Measurements from ENCODE around the gene NHLRC2.

The NHLRC2 gene

DNA sequence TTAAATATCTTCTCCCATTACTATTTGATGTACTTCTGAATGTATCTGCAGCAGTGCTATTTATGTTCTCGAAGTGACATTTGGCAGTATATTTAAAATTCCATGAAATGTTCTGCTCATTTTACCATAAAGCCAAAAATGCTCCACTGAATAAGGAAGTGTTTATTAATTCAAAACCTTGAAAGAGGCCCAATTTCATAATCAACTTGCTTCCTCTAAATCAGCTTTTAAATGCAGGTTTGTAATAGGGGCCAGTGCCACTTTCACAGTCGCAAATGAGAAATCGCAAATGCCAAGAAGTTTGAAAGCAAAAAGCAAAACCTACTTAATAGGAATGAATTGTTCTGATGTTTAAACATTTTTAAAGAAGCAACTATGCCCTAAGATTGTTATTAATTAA is 11.4 kb downstream of the NHLRC2 start:
- no peak for DNase-seq

DNA sequence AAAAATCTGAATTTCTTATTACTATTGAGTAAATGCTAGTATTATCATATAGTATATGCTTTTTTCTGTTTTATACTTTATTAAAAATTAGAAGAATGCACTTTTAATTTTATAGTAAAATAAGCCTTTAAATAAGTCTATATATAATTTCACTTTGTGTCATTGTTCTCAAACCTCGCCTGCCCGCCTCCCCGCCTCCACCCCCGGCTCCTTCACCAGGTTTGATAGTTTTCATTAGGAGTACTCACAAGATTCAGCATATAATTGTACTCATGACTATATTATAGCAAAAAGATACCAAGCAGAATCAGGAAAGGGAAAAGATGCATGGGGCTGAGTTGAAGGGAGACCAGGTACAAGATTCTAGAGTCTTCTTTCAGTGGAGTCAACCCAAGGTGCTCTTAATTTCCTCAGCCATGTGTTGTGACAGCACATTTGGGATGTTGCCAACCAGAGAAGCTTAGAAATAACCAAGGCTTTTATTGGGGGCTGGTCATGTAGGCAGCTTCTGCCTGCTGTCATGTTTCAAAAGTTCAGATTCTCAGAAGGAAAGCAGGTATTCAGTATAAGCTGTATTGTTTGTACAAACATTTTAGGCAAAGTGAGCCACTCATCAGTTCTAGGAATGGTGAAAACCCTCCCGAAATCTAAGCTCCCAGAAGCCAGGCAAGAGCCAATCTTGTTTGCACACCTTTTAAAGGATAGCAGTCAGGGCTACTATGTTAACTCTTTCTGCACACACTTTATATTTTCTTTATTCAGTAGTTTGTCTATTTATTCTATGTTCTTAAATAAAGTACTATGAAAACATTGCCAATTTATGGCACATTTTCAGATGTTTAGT is 12.3 kb downstream of the NHLRC2 start:
- peak; percentile 49 for DNase-seq

DNA sequence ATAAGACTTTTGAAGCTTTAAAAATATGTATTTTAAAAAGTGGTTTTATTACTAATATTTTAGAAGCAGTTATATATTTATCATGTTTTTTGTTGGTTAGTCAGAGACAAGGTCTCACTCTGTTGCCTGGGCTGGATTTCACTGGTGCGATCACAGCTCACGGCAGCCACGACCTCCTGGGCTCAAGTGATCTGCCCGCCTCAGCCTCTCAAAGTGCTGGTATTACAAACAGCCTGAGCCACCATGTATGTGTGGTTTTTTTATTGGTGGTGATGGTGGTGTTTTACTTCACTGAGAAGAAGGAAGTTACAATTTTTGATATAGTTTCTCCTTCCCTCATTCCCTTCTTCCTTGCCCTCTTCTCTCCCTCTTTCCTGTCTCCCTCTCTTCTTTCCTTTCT is 13.4 kb downstream of the NHLRC2 start:
- DNase-seq = no peak

DNA sequence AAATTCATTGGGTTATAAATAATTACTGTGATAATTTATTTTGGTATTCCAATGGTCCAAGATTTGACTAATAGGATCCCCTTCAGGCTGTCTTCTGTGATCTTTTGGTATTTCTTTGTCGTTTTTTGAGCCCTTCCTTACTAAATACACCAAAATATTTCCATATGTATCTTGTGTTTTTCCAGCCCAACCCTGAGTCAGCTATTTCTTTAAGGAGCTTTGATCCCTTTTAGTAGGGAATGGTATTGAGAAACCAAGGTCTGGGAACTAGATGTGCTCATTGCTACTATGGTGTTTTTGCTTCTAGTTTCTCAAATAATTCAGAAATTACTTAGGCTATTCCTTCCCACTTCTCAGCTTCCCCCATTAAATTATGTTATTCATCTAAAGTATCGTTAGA is 15.3 kb downstream of the NHLRC2 start:
- no peak for DNase-seq

DNA sequence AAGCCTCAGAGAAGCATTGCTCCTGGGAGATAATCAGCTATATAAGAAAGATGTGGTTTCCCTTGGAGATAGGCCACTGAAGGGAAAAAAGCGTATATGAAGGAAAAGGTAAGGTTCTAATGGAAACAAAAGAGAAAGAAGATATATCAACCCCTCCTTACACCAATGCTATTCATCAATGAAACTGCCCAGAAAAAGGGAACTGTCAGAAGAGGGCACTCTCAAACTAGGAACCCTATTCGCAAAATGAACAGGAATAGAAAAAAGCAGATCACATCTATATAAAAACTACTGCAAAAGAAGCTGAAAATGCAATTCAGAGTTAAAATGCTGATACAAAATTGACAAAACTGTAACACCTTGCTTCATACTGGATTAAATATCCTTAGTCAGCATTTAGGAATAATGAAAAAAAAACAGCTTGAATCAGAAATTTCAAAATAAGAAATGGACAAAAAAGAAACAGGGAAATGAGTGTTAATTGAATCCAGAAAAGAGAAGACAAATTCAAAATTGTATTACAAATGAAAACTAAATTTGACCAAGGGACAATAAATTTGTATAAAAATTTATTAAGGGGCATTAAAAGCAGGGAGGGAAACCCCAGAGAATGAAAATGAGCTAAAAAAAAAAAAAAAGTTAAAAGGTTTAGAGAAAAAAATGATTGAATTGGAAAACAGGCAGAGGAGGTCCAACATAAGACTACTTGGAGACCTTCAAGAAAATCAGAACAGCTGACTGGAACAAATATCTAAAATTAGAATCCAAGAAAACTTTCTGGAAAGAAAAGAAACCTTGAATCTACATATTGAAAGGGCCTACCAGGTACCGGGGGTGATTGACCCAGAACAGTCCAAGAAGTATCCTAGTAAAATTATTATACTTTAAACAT is 17.9 kb downstream of the NHLRC2 start:
- DNase-seq = peak; percentile 26

DNA sequence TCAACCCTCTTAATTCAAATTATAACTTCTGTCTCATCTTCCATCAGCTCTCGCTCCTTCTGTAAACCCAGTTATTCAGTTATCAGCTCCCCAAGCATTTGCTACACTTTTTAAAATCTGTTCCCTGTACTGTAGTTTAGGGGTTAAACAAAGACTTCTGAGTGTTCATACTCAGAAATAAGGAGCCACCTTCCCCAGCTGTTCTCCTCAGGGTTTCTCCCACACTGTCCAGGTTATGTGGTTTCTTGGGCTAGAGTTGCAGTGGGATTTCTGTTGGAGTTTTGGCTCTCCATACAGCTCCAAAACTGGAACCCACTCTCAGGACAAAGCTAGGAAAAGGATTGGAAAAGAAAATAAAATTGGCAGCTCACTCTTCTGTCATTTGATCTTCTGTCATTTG is 20.8 kb downstream of the NHLRC2 start:
- DNase-seq = no peak

DNA sequence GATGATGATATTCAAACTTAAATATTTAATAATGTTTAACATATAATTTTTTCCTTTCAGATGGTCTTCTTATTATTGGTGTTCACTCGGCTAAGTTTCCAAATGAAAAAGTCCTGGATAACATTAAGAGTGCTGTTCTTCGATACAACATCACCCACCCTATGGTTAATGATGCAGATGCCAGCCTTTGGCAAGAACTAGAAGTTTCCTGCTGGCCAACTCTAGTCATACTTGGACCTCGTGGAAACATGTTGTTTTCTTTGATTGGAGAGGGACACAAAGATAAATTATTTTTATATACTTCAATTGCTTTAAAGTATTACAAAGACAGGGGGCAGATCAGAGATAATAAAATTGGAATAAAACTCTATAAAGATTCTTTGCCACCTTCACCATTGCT is 22.0 kb downstream of the NHLRC2 start:
- DNase-seq = no peak

DNA sequence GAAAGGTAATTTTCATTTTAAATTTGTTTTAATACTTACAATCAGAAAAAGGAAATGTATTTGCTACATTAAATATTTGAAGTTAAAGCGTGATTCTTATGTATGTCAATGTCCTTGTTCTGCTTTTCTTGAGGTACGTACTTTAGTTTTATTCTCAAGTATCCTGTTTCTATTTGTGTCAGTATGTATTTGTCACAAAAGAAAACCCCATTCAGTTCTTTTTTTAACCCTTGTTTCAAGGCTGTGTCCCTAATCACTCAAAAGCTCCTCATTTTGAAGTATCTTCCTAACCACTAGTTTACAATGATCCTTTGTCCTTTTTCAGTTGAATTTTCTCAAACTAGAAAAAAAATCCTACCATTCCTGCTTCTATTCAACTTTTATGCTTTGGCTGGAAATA is 25.2 kb downstream of the NHLRC2 start:
- DNase-seq = no peak

DNA sequence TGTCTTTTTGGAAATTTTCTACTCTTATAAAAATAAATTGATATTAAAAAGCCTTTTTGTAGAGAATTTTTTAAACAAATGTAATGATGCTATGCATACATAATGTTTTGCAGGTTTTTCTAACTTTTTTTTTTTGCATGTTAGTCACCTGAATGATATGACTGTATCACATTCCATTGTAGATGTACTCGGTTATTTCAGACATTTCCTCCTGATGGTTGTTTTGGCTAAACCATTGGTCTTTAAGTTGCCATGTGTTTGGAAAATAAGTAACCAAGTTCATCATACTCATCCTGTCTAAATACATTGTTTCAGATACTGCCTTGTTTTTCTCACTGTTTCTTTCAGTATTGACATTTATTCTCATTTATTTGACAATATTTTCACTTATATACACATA is 25.8 kb downstream of the NHLRC2 start:
- DNase-seq = no peak

DNA sequence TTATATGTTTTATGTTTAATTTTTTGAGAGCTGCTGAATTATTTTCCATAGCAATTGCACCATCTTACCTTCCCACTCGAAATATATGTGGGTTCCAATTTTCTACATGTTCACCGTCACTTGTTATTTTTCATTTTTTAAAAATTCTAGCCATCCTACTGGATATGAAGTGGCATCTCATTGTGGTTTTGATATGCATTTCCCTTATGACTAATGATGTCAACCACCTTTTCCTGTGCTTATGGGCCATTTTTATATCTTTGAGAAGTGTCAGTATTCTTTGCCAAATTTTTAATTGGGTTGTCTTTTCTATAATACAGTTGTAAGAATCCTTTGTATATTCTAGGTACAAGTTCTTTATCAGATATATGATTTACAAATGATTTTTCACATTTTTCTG is 27.8 kb downstream of the NHLRC2 start:
- no peak for DNase-seq

DNA sequence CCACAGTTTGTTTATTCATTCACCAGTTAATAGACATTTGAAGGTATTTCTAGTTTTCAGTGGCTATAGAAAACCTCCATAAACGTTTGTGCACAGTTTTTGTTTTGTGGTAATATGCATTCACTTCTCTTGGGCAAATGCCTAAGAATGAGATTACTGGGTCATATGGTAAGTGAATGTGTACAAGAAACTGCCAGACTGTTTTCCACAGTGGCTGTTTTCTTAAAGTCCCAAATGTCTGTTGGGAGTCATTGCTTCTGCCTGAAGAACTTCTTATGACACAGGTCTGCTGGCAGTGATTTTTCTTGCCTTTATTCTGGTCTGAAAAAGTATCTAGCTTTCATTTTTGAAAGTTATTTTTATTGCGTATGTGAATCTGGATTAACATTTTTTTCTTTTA is 35.5 kb downstream of the NHLRC2 start:
- no peak for DNase-seq

DNA sequence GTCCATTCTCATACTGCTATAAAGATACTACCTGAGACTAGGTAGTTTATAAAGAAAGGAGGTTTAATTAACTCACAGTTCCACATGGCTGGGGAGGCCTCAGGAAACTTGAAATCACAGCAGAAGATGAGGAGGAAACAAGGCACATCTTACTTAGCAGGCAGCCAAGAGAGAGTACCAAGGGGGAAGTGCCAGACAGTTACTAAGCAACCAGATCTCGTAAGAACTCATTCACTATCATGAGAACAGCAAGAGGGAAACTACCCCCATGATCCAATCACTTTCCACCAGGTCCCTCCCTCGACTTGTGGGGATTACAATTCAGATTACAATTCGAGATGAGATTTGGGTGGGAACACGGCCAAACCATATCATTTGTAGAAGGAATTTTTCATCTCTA is 36.3 kb downstream of the NHLRC2 start:
- DNase-seq = no peak

DNA sequence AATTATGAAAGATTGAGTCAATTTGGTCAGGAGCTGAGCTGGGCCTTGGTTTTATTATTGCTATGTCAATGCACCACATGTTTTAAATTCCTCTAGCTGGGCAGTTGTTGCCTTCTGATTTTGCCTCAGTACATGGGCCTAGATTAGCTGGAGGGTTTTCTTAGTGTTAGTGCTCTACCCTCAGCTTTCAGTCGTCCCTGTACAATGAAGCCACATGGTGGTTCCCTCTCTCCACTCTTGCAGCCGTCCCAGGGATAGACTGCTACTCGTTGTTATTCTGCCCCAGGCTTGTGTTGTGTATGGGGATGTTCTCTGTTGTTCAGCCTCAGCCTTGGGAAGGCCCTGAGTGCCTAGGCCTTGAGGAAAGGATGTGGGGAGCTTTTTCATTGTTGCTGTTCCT is 37.0 kb downstream of the NHLRC2 start:
- DNase-seq = no peak

DNA sequence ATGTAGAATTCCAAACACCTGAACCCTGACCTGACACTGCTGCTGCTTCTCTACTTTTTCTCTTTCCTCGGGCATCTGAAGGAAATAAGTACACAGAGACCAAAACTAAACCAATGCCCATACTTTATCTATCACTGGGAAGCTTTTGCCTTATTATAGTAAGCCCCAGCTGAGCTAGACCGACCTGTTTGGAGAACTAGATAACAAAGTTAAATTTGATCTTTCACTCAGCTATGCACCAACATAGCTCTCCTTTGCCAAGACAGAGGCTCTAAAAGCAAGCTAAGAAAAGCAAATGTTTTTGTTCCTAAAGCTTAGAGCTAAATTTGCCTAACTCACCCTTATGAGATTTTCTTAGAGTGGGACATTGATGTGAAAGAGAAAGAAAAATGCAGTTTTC is 39.1 kb downstream of the NHLRC2 start:
- peak; percentile 3 for DNase-seq

DNA sequence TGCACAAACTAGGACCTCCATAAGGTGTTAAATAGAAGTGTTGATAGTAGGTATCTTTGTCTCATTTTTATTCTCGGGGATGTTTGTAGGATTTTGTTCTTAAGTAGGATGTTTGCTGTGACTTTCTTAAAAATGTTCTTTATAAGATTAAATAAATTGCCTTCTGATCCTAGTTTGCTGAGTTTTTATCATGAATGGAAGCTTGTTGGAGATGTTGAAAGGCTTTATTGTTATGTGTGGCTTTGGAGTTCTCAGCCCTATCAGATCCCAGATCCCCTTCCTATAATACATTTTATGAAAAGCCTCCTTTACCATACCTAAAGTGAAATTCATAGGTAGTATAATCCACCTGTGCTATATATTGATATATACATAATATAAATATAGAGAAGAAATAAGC is 40.1 kb downstream of the NHLRC2 start:
- no peak for DNase-seq

DNA sequence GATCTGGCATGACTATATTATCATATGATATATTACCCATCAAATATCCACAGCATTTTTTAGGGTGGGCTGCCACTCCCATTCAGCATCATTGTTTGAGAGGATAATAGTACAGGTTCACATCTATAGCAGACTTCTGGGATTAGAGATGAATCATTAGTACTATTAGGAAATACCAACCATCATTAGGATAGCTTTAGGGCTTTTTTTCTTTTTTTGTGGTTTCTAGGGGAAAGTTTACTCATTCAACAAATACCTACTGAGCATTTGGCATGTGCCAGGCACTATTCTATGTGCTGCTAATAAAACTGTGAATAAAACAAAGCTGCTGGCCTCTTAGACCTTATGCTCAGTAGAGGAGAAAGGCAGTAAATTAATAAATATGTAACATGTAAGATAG is 40.6 kb downstream of the NHLRC2 start:
- no peak for DNase-seq

DNA sequence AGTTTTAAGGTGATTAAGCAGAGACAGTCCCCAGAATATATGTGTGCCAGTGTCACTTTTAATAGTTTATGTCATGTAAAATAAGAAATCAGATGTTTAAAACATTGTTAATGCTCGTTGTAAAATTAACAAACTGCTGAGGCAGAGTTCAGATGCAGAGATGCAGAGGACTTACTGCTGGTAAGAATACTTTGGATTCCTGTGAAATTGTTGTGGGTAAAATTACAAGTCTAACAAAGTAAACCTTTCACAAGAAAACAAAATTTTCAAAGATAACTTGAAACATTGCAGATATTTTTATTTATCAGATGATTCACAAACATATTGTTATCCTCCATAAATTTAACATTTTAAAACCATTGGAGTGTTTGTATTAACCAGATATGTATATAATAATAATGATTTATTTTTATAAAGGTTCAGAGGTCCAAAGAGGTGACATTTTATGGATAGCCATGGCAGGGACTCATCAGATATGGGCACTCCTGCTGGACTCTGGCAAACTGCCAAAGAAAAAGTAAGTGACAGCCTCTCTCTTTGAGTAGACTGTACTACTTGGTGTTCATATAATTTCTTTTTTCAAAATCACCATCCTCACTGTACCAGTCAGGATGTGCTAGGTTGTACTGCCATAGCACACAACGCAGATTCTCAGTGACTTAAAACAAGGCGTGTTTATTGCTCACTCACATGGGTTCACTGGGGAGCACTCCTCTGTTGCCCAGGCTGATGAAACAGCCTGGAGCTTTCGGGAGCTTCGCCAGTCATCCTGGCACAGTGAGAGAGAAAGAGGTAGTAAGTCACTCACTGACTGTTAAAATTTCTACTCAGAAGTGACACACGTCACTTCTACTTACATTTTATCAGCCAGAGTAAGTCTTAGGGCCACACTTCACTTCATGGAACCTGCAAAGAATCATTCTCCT is 43.5 kb downstream of the NHLRC2 start:
- peak; percentile 37 for DNase-seq

DNA sequence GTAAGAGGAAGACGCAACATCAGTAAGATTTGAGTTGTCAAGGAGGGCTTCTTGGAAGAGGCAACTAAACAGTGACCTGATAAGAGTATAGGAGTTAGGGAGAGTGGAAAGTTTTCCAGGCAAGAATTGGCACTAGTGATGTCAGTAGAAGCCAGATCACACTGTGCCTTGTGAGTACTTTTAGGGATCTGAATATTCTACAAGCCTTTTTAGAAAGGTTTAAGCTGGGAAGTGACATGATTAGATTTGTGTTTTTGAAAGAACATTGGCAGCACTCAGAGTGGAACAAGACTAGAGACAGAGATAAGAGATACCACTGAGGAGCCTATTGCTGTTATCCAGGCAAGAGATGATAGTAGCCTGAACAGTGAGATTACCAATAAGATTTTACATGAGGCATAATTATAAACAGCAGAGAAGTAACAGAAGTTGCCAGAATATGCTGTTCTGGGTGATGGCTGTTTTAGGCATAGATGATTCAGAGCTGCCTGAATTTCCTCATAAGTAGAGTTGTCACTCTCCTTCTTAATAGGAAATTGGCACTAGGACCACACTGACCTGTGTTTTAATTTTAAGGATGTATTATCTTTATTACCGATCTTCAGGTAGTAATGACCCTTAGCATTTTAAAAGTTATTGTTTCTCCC is 45.6 kb downstream of the NHLRC2 start:
- DNase-seq = no peak

DNA sequence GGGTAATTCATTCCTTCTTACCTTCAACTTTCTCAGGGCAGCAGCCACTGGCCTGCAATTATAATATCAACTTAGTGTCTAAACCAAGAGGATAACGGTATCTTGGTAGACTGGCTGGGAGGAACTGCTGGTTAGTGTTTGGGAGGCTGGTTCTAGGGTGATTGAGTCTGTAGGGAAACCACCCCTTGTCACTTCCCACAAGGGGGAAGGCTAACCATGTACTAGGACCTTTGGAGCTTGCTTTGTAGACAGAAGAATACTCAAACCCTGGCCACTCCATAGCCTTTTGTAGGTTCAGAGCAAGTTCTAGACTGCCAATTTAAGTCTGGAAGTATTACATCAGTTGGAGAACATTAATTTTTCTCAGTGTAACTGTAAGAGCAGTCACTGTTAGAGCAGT is 51.3 kb downstream of the NHLRC2 start:
- DNase-seq = no peak

DNA sequence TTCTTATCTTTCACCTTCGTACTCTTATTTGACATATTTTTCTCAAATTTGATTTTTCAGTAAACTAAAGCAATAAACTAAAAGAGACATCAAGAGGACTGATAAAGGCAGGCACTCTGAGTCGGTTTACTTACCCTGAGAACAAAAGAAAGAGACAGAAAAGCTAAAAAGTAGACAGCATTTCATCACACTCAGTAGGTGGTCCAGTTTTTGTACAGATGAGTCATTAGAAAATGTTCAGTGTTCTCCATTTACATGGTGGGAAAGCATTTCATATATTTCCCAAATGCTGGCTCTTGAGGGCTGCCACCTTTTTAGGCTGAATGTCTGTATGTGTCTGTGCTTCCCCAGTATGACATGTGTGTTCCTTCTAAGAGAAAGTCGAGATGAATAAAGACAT is 52.7 kb downstream of the NHLRC2 start:
- DNase-seq = no peak

DNA sequence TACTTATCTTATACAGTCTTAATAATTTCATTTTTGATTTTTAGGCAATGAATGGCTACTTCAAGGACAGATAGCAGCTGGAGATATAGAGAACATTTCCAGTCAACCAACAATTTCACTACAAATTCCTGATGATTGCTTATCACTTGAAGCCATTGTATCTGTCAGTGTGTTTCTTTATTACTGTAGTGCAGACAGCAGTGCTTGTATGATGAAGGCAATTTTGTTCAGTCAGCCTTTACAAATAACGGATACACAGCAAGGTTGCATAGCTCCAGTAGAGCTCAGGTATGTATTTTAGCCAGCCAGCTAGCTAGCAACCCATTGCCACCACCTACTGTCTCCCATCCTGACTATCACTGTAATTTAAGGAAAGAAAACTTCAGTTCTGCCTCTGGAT is 53.8 kb downstream of the NHLRC2 start:
- no peak for DNase-seq

DNA sequence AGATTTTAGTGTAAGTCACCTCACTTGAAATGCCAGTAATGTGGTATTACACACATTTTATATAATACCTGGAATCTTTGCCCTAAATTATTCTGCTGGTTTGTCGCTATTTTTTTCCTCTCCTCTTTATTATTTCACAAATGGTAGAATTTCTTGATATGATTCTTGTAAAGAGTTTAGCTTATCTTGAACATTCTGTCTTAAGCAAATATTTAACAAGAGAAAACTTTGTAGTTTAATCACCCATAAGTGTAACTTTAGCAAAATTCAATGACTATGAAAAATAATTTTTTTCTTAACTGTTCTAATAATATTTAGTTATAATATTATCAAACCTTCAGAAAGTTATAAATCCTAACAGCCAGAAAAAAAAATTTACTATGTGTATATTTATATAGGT is 56.7 kb downstream of the NHLRC2 start:
- DNase-seq = no peak

DNA sequence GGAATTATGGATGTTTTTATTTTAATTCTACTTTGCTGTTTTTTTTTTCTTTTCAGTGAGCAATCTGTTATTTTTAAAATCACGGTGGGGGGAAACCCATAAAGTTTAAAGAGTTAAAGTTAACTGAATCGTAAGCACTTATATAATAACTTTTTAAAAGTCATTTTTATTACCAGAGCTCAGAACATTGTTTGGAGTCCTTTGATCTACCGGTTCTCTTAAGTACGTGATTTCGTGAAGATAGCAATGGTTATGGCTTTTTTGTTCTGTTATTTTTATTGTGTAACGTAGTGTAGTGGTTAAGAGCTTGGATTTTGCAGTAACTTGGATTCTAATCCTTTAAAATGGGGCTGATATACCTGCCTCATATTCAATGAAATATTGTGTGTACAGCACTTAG is 57.4 kb downstream of the NHLRC2 start:
- no peak for DNase-seq

All from hematopoietic multipotent progenitor cell treated with erythropoietin and hydrocortisone succinate and interleukin-3 and kit ligand, for 8 days (in vitro differentiated cells).